ENCODE measurements around the gene AP3B1.

- TF ChIP-seq EZH2 (IDR thresholded peaks at IDR 0.05; ENCODE audit: borderline replicate concordance, low read length) (no peak), CTCF (conservative IDR thresholded peaks at IDR 0.05 in 1 of 2, IDR thresholded peaks at IDR 0.05 in 1 of 2; ENCODE audit: extremely low read depth in 1 of 2, insufficient read depth in 1 of 2, low read depth in 1 of 2, low read length in 2 of 2) (peak in 1 of 2 donors; percentile 4)
Observed at GRCh38 chr5:77973253-77973609, 321.3 kb downstream of the AP3B1 start.
